ENCODE measurements around the gene THUMPD1. TPM values are rescaled to one million over a fixed set of nuclear protein-coding genes. Genes with fewer than 3 reads are reported as not detected.
A peak's percentile ranks its signal among the peaks of the same experiment; 100 is the strongest.

THUMPD1 gene
- total RNA-seq = 10 to 100 TPM; 38.0 to 48.2 TPM

GRCh38 chr16:20741554-20742285, at the start of gene THUMPD1:
THUMPD1 (minus strand) TSS chr16:20741818; CDS start chr16:20741739, 79 bp downstream.
- peak within 1 kb of the TSS; percentile 95 for H3K27ac Mint-ChIP-seq
- CTCF ChIA-PET = interaction anchor here (0.6 to 0.9 kb wide), 2 partner anchors 66 to 133 kb away, joined by 3 to 4 read pairs; no protein-coding TSS in a partner anchor
- peaks cover 27% of the 10 kb centered on the region for H3K4me1 Mint-ChIP-seq
- H3K4me3 Mint-ChIP-seq = peak within 1 kb of the TSS; percentile 92
- no peaks in the 10 kb centered on the region for H3K27me3 Mint-ChIP-seq
- intact Hi-C loops (cut with DNase I, micrococcal nuclease) = loop anchor here (1.0 to 5.0 kb wide), 9 partner anchors 22 to 1219 kb away; partner anchors contain the start of genes CCP110 (in 2 of the 2), GDE1 (in 2 of the 2), DCUN1D3 (in 1 of the 2) and ERI2 (in 1 of the 2)
- peaks cover 21% of the 10 kb centered on the region for H3K36me3 Mint-ChIP-seq (ENCODE audit: low read depth)
- POLR2A ChIA-PET = interaction anchor here (1.5 kb wide), 1 partner anchor 133 kb away, joined by 5 read pairs; no protein-coding TSS in a partner anchor
- DNase-seq = peak; percentile 99
- no peaks in the 10 kb centered on the region for H3K9me3 Mint-ChIP-seq (ENCODE audit: low read depth)
- ATAC-seq = peak; percentile 95

- intact Hi-C loops (cut with DNase I, micrococcal nuclease) = no loop called here
- DNase-seq (no peak), ATAC-seq (no peak)
- POLR2A ChIA-PET = no interaction called here
- no peak overlapping the region for H3K4me3 Mint-ChIP-seq
- no peaks in the 10 kb centered on the region for H3K36me3 Mint-ChIP-seq (ENCODE audit: low read depth)
- H3K27ac Mint-ChIP-seq = no peak overlapping the region
- H3K4me1 Mint-ChIP-seq = no peaks in the 10 kb centered on the region
- no peaks in the 10 kb centered on the region for H3K9me3 Mint-ChIP-seq (ENCODE audit: low read depth)
- CTCF ChIA-PET = no interaction called here
- H3K27me3 Mint-ChIP-seq = no peaks in the 10 kb centered on the region
These were observed 47.5 kb upstream of the THUMPD1 start for GRCh38 chr16:20789130-20789529.

- H3K9me3 Mint-ChIP-seq (ENCODE audit: low read depth) = no peaks in the 10 kb centered on the region
- ChIA-PET CTCF (interaction anchor here (0.5 kb wide), 1 partner anchor 877 kb away, joined by 3 read pairs; no protein-coding TSS in a partner anchor), POLR2A (no interaction called here)
- H3K27ac Mint-ChIP-seq = no peak overlapping the region
- H3K36me3 Mint-ChIP-seq (ENCODE audit: low read depth) = peaks cover 2% of the 10 kb centered on the region
- intact Hi-C loops (cut with DNase I, micrococcal nuclease) = no loop called here
- no peaks in the 10 kb centered on the region for H3K4me1 Mint-ChIP-seq
- no peak overlapping the region for H3K4me3 Mint-ChIP-seq
- H3K27me3 Mint-ChIP-seq = no peaks in the 10 kb centered on the region
- ATAC-seq (no peak), DNase-seq (no peak)
These were observed 42.6 kb upstream of the THUMPD1 start for GRCh38 chr16:20784204-20784603.

- Mint-ChIP-seq H3K27me3 (no peaks in the 10 kb centered on the region), H3K4me3 (no peak overlapping the region), H3K4me1 (no peaks in the 10 kb centered on the region), H3K27ac (no peak overlapping the region), H3K36me3 (ENCODE audit: low read depth) (peaks cover 2% of the 10 kb centered on the region), H3K9me3 (ENCODE audit: low read depth) (no peaks in the 10 kb centered on the region)
- POLR2A ChIA-PET = no interaction called here
- intact Hi-C loops (cut with DNase I, micrococcal nuclease) = no loop called here
- no peak for DNase-seq
- CTCF ChIA-PET = interaction anchor here (1.1 kb wide), 1 partner anchor 17 kb away, joined by 6 read pairs; no protein-coding TSS in a partner anchor
- no peak for ATAC-seq
These were observed 40.9 kb upstream of the THUMPD1 start for GRCh38 chr16:20782470-20782869.

- ChIA-PET POLR2A (no interaction called here), CTCF (no interaction called here)
- Mint-ChIP-seq H3K36me3 (ENCODE audit: low read depth) (peaks cover 2% of the 10 kb centered on the region), H3K27ac (no peak overlapping the region), H3K4me3 (no peak overlapping the region), H3K27me3 (no peaks in the 10 kb centered on the region), H3K9me3 (ENCODE audit: low read depth) (no peaks in the 10 kb centered on the region), H3K4me1 (no peaks in the 10 kb centered on the region)
- ATAC-seq (no peak), DNase-seq (no peak)
- intact Hi-C loops (cut with DNase I, micrococcal nuclease) = no loop called here
These were observed 40.1 kb upstream of the THUMPD1 start for GRCh38 chr16:20781697-20782096.

- ChIA-PET POLR2A (no interaction called here), CTCF (interaction anchor here (0.7 to 1.1 kb wide), 4 partner anchors 20 to 66 kb away, joined by 3 to 4 read pairs (median 3); no protein-coding TSS in a partner anchor)
- Mint-ChIP-seq H3K27ac (no peak overlapping the region), H3K4me3 (no peak overlapping the region), H3K27me3 (no peaks in the 10 kb centered on the region), H3K36me3 (ENCODE audit: low read depth) (no peaks in the 10 kb centered on the region), H3K9me3 (ENCODE audit: low read depth) (no peaks in the 10 kb centered on the region), H3K4me1 (no peaks in the 10 kb centered on the region)
- ATAC-seq (peak; percentile 88), DNase-seq (peak; percentile 81)
- intact Hi-C loops (cut with DNase I, micrococcal nuclease) = no loop called here
These were observed 33.2 kb upstream of the THUMPD1 start for GRCh38 chr16:20774703-20775362.

- Mint-ChIP-seq H3K9me3 (ENCODE audit: low read depth) (no peaks in the 10 kb centered on the region), H3K4me1 (no peaks in the 10 kb centered on the region), H3K36me3 (ENCODE audit: low read depth) (no peaks in the 10 kb centered on the region), H3K27ac (no peak overlapping the region), H3K27me3 (no peaks in the 10 kb centered on the region), H3K4me3 (no peak overlapping the region)
- ATAC-seq = no peak
- intact Hi-C loops (cut with DNase I, micrococcal nuclease) = no loop called here
- DNase-seq = no peak
- CTCF ChIA-PET = interaction anchor here (0.8 to 1.6 kb wide), 2 partner anchors 8 to 41 kb away, joined by 3 read pairs; no protein-coding TSS in a partner anchor
- POLR2A ChIA-PET = no interaction called here
These were observed 32.1 kb upstream of the THUMPD1 start for GRCh38 chr16:20773679-20774078.

GRCh38 chr16:20768818-20769217, 27.2 kb upstream of the THUMPD1 start:
- no peak for DNase-seq

GRCh38 chr16:20768121-20768520, 26.5 kb upstream of the THUMPD1 start:
- Mint-ChIP-seq H3K9me3 (ENCODE audit: low read depth) (no peaks in the 10 kb centered on the region), H3K4me3 (no peak overlapping the region), H3K27ac (no peak overlapping the region), H3K27me3 (no peaks in the 10 kb centered on the region), H3K36me3 (ENCODE audit: low read depth) (no peaks in the 10 kb centered on the region), H3K4me1 (peaks cover 15% of the 10 kb centered on the region)
- DNase-seq = no peak
- POLR2A ChIA-PET = no interaction called here
- ATAC-seq = no peak
- CTCF ChIA-PET = no interaction called here
- intact Hi-C loops (cut with DNase I, micrococcal nuclease) = no loop called here

More at GRCh38 chr16:20768818-20769217, 27.2 kb upstream of the THUMPD1 start:
- POLR2A ChIA-PET = no interaction called here
- H3K27me3 Mint-ChIP-seq = no peaks in the 10 kb centered on the region
- no peak overlapping the region for H3K27ac Mint-ChIP-seq
- H3K4me1 Mint-ChIP-seq = peaks cover 8% of the 10 kb centered on the region
- H3K4me3 Mint-ChIP-seq = no peak overlapping the region
- H3K36me3 Mint-ChIP-seq (ENCODE audit: low read depth) = no peaks in the 10 kb centered on the region
- no peak for ATAC-seq
- intact Hi-C loops (cut with DNase I, micrococcal nuclease) = no loop called here
- no peaks in the 10 kb centered on the region for H3K9me3 Mint-ChIP-seq (ENCODE audit: low read depth)
- CTCF ChIA-PET = no interaction called here

- H3K27me3 Mint-ChIP-seq = no peaks in the 10 kb centered on the region
- ChIA-PET POLR2A (no interaction called here), CTCF (no interaction called here)
- H3K4me3 Mint-ChIP-seq = no peak overlapping the region
- intact Hi-C loops (cut with DNase I, micrococcal nuclease) = no loop called here
- H3K27ac Mint-ChIP-seq = no peak overlapping the region
- no peak for ATAC-seq
- DNase-seq = no peak
- no peaks in the 10 kb centered on the region for H3K36me3 Mint-ChIP-seq (ENCODE audit: low read depth)
- peaks cover 19% of the 10 kb centered on the region for H3K4me1 Mint-ChIP-seq
- H3K9me3 Mint-ChIP-seq (ENCODE audit: low read depth) = peaks cover 1% of the 10 kb centered on the region
These were observed 26.0 kb upstream of the THUMPD1 start for GRCh38 chr16:20767577-20767976.

- Mint-ChIP-seq H3K4me1 (peaks cover 22% of the 10 kb centered on the region), H3K27me3 (no peaks in the 10 kb centered on the region), H3K27ac (no peak overlapping the region), H3K9me3 (ENCODE audit: low read depth) (peaks cover 2% of the 10 kb centered on the region), H3K36me3 (ENCODE audit: low read depth) (no peaks in the 10 kb centered on the region), H3K4me3 (no peak overlapping the region)
- ChIA-PET POLR2A (no interaction called here), CTCF (no interaction called here)
- ATAC-seq (no peak), DNase-seq (no peak)
- intact Hi-C loops (cut with DNase I, micrococcal nuclease) = no loop called here
These were observed 24.7 kb upstream of the THUMPD1 start for GRCh38 chr16:20766294-20766693.

GRCh38 chr16:20765732-20766131, 24.1 kb upstream of the THUMPD1 start:
- H3K9me3 Mint-ChIP-seq (ENCODE audit: low read depth) = peaks cover 6% of the 10 kb centered on the region
- no peak for ATAC-seq
- no peak for DNase-seq
- peaks cover 4% of the 10 kb centered on the region for H3K36me3 Mint-ChIP-seq (ENCODE audit: low read depth)
- POLR2A ChIA-PET = interaction anchor here (0.6 kb wide), 1 partner anchor 140 kb away, joined by 3 read pairs; no protein-coding TSS in a partner anchor
- H3K27me3 Mint-ChIP-seq = no peaks in the 10 kb centered on the region
- H3K4me1 Mint-ChIP-seq = peaks cover 22% of the 10 kb centered on the region
- intact Hi-C loops (cut with DNase I, micrococcal nuclease) = no loop called here
- no peak overlapping the region for H3K4me3 Mint-ChIP-seq
- H3K27ac Mint-ChIP-seq = no peak overlapping the region
- CTCF ChIA-PET = interaction anchor here (1.1 to 1.3 kb wide), 2 partner anchors 8 to 17 kb away, joined by 3 to 6 read pairs; no protein-coding TSS in a partner anchor

Data from activated CD4-positive, alpha-beta T cell treated with anti-CD3 and anti-CD28 coated beads for 36 hours (primary cell).